Heart left ventricle (tissue), 16 donors: ENCODE results near the gene MAP3K5. TPM values are rescaled to one million over a fixed set of nuclear protein-coding genes. Genes with fewer than 3 reads are reported as not detected.
"Not testable (repeated sequence)": the region's sequence is repeated elsewhere in the genome, so short reads cannot be mapped to it uniquely, and the experiment has no call there.

Experiments used
- ATAC-seq, 4 donors: fragments of 200-7000 bp; cut with Tn5 transposase; one replicate each; pipeline ENCODE4 v1.9.1; 2020 to 2022; ENCODE audit warnings: moderate library complexity in 4 of 4, mild to moderate bottlenecking in 3 of 4, moderate number of reproducible peaks in 1 of 4
- DNase-seq, 5 donors: peaks; one replicate each; pipeline ENCODE4 v3.0.0-alpha.2; 2020
- H3K27ac ChIP-seq, 12 donors: fragments of 200-600 bp; sonication (generic) in 4 of 12; one replicate each; pipeline versions ENCODE4 v1.5.0 to v1.8.0; 2016 to 2022; ENCODE audit warnings: mild to moderate bottlenecking in 2 of 12
- H3K27me3 ChIP-seq, 9 donors: fragments of 200-600 bp; sonication (generic) in 2 of 9; one replicate each; pipeline versions ENCODE4 v1.5.1 to v1.8.0; 2016 to 2022; ENCODE audit warnings: mild to moderate bottlenecking in 3 of 9
- H3K36me3 ChIP-seq, 9 donors: fragments of 200-600 bp; sonication (generic) in 2 of 9; one replicate each; pipeline versions ENCODE4 v1.5.0 to v1.8.0; 2018 to 2022; ENCODE audit warnings: mild to moderate bottlenecking in 2 of 9
- H3K4me1 ChIP-seq, 12 donors: fragments of 200-600 bp; sonication (generic) in 4 of 12; one replicate each; pipeline versions ENCODE4 v1.5.0 to v1.8.0; 2016 to 2022; ENCODE audit warnings: mild to moderate bottlenecking in 3 of 12
- H3K4me3 ChIP-seq, 12 donors: fragments of 200-600 bp; sonication (generic) in 4 of 12; one replicate each; pipeline versions ENCODE4 v1.5.0 to v1.8.0; 2017 to 2022; ENCODE audit warnings: mild to moderate bottlenecking in 9 of 12, moderate library complexity in 4 of 12
- H3K9me3 ChIP-seq, 12 donors: fragments of 200-600 bp; sonication (generic) in 4 of 12; one replicate each; pipeline versions ENCODE4 v1.5.0 to v1.8.0; 2016 to 2022; ENCODE audit warnings: mild to moderate bottlenecking in 1 of 12
- POLR2A ChIP-seq, 2 donors: fragments of 450-650 bp; IDR thresholded peaks; one replicate each; pipeline ENCODE4 v1.6.1; 2017; ENCODE audit warnings: antibody characterized with exemption in 2 of 2, mild to moderate bottlenecking in 2 of 2, moderate library complexity in 2 of 2
- WGBS, 4 donors: extraction: QIAGEN DNeasy Blood & Tissue Kit in 2 of 4; methylation state at CpG; one replicate each; pipeline versions ENCODE4 v1.1.5 to v1.1.7; 2013 to 2018; 5-methylcytosine and 5-hydroxymethylcytosine counted together
- intact Hi-C, 10 donors: fragments of 100-400 bp; cut with DNase I; formaldehyde crosslinking; loops; one replicate each; pipeline versions ENCODE4 v1.11.1 to v1.14.2; 2022
- polyA plus RNA-seq, 2 donors: library from polyadenylated mRNA; stranded (reverse); fragments of 200-250 nt; gene quantifications; one replicate each; pipeline ENCODE4 v1.2.3, GENCODE V29; 2013
- total RNA-seq, 9 donors: library from RNA; depleted of rRNA in 2 of 9; stranded (reverse); fragments of >200 nt in 2 of 9; fragmentation: NEBNext Ultra II Directional in 3 of 9; extraction: Animal tissue kit (Norgen Biotek cat#: 25700) in 3 of 9; gene quantifications; one replicate each; pipeline versions ENCODE4 v1.1.0 to v1.2.4, GENCODE V29; 2016 to 2023
- TF ChIP-seq, protein P1 (sequence below), 12 donors: fragments of 200-600 bp; sonication (generic) in 4 of 12; IDR thresholded peaks; one replicate each; pipeline versions ENCODE4 v1.5.0 to v1.8.0; 2018 to 2022; ENCODE audit warnings: antibody characterized with exemption in 12 of 12, mild to moderate bottlenecking in 5 of 12
- donor health status: ischemic (EF 13 %, LVEDD 7.1; RV severe dilation, severe dysfunction).
- donor health status: healthy with polysubstance abuse.
- donor health status: DM: no; HTN: yes; CAD: no.
- donor health status: DM: no; HTN: no; CAD: no.
- donor health status: ischemic (EF 25% LVEDD 6.9; RV normal size, moderate dysfunction).
- donor health status: ischemic (EF 25% LVEDD 5.7; RV mildly dilated, moderate dysfunction).
- donor health status: healthy.
- donor health status: DM: yes; HTN: yes; CAD: no.
- donor health status: ischemic (EF 35%, LVEDD 5.7; RV mildly dilated, moderate dysfunction).
- donor health status: nonischemic (EF 11% LVEDD 7.7; RV severe dilation, severe dysfunction).
- donor health status: DM: yes; HTN: yes; CAD: no.
- donor health status: PGD.
- donor health status: ischemic (EF 29% LVEDD 5.4; RV normal size, mild dysfunction).
- donor health status: nonischemic (EF 23%, LVEDD 6.1; RV moderate dilation, normal function).

The MAP3K5 gene
- total and polyA plus RNA-seq, 11 donors, result 7.1 to 34.1 (median 27.8) TPM

- no peak overlapping the region for H3K4me3 ChIP-seq
- H3K9me3 ChIP-seq, result no peaks in the 10 kb centered on the region
- ATAC-seq, result no peak
- H3K4me1 ChIP-seq, result peaks cover 0 to 15% (median 0%) of the 10 kb centered on the region in 12 donors
- TF ChIP-seq POLR2A (IDR thresholded peaks at IDR 0.05), result no peak
- TF ChIP-seq, protein P1, sequence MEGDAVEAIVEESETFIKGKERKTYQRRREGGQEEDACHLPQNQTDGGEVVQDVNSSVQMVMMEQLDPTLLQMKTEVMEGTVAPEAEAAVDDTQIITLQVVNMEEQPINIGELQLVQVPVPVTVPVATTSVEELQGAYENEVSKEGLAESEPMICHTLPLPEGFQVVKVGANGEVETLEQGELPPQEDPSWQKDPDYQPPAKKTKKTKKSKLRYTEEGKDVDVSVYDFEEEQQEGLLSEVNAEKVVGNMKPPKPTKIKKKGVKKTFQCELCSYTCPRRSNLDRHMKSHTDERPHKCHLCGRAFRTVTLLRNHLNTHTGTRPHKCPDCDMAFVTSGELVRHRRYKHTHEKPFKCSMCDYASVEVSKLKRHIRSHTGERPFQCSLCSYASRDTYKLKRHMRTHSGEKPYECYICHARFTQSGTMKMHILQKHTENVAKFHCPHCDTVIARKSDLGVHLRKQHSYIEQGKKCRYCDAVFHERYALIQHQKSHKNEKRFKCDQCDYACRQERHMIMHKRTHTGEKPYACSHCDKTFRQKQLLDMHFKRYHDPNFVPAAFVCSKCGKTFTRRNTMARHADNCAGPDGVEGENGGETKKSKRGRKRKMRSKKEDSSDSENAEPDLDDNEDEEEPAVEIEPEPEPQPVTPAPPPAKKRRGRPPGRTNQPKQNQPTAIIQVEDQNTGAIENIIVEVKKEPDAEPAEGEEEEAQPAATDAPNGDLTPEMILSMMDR (IDR thresholded peaks at IDR 0.05), result no peak
- intact Hi-C loops, result no loop called here
- H3K27ac ChIP-seq, result no peak overlapping the region
- peaks cover 0 to 63% (median 16%) of the 10 kb centered on the region in 9 donors for H3K36me3 ChIP-seq
- DNase-seq, result no peak
- H3K27me3 ChIP-seq, result no peaks in the 10 kb centered on the region
Measured at GRCh38 chr6:136693090-136693489, 99.2 kb downstream of the MAP3K5 start.

- H3K4me3 ChIP-seq, ATAC-seq, H3K27me3 ChIP-seq, DNase-seq, H3K9me3 ChIP-seq, intact Hi-C loops, H3K27ac ChIP-seq: not testable (repeated sequence)
- WGBS, 4 donors, result 97 to 100% (median 99%) methylated on average over 1 of the region's 1 CpG
- Histone ChIP-seq H3K4me1 (peaks cover 0 to 27% (median 13%) of the 10 kb centered on the region in 12 donors), H3K36me3 (peaks cover 0 to 17% (median 6%) of the 10 kb centered on the region in 9 donors)
Measured at GRCh38 chr6:136687894-136688293, 104.4 kb downstream of the MAP3K5 start.

GRCh38 chr6:136685540-136686108 is 106.7 kb downstream of the MAP3K5 start:
- H3K27me3 ChIP-seq, result no peaks in the 10 kb centered on the region
- H3K27ac ChIP-seq, result no peak overlapping the region
- TF ChIP-seq, protein P1 (IDR thresholded peaks at IDR 0.05), result no peak
- no peak for TF ChIP-seq POLR2A (IDR thresholded peaks at IDR 0.05)
- peaks cover 0 to 6% (median 0%) of the 10 kb centered on the region in 12 donors for H3K9me3 ChIP-seq
- H3K36me3 ChIP-seq, result peaks cover 0 to 9% (median 0%) of the 10 kb centered on the region in 9 donors
- no peak overlapping the region for H3K4me3 ChIP-seq
- intact Hi-C loops, result no loop called here
- peaks cover 0 to 36% (median 13%) of the 10 kb centered on the region in 12 donors for H3K4me1 ChIP-seq
- ATAC-seq, result no peak
- no peak for DNase-seq
- WGBS, 4 donors, result 75 to 92% (median 89%) methylated on average over 2 of the region's 2 CpGs

GRCh38 chr6:136684466-136684865 is 107.8 kb downstream of the MAP3K5 start:
- TF ChIP-seq POLR2A (IDR thresholded peaks at IDR 0.05), result no peak
- TF ChIP-seq, protein P1 (IDR thresholded peaks at IDR 0.05), result no peak
- Histone ChIP-seq H3K4me3 (no peak overlapping the region), H3K27ac (no peak overlapping the region), H3K4me1 (peaks cover 0 to 36% (median 13%) of the 10 kb centered on the region in 12 donors), H3K36me3 (peaks cover 0 to 6% (median 0%) of the 10 kb centered on the region in 9 donors), H3K27me3 (no peaks in the 10 kb centered on the region), H3K9me3 (peaks cover 0 to 6% (median 0%) of the 10 kb centered on the region in 12 donors)
- ATAC-seq (peak in 3 of 4 donors; percentile 54 to 79 (median 54)), DNase-seq (peak in 1 of 5 donors; percentile 29)
- intact Hi-C loops, result no loop called here
- WGBS, 4 donors, result 43 to 52% (median 50%) methylated on average over 1 of the region's 1 CpG
